Glomerular endothelial cell (primary cell): Measurements from ENCODE around the gene MACF1. TPM values are rescaled to one million over a fixed set of nuclear protein-coding genes. Genes with fewer than 3 reads are reported as not detected.

Experiments
- DNase-seq: peaks from one replicate; pipeline ENCODE4 v3.0.0-alpha.2; 2011; ENCODE audit warnings: low read depth, low spot score; ENCODE audit errors: extremely low read depth
- total RNA-seq: library from RNA; depleted of rRNA; stranded (reverse); fragments of >200 nt; gene quantifications from 2 replicates; pipeline ENCODE4 v1.2.3, GENCODE V29; 2015

The MACF1 gene
- total RNA-seq, 1 donor from 2014 or later, result 612 TPM

DNA sequence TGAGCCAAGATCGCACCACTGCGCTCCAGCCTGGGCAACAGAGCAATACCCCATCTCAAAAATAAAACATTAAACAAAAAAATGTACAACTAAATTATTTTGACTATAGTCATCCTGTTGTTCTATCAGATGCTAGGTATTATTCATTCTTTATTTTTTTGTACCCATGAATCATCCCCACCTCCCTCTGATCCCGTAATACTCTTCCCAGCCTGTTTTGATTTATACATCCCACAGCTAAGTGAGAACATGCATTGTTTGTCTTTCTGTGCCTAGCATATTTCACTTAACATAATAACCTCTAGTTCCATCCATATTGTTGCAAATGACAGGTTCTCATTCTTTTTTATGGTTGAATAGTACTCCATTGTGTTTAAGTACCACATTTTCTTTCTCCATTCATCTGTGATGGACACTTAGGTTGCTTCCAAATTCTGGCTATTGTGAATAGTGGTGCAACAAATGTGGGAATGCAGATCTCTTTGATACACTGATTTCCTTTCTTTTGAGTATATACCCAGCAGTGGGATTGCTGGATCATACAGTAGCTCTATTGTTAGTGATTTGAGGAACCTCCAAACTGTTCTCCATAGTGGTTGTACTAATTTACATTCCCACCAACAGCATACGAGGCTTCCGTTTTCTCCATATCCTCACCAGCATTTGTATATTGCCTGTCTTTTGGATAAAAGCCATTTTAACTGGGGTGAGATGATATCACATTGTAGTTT lies 84.4 kb downstream of the MACF1 start:
- DNase-seq, result no peak

- DNase-seq, result no peak
Observed at GRCh38 chr1:39292401-39292800, 87.9 kb downstream of the MACF1 start.

GRCh38 chr1:39293375-39294070 lies 89.0 kb downstream of the MACF1 start:
- no peak for DNase-seq

DNA sequence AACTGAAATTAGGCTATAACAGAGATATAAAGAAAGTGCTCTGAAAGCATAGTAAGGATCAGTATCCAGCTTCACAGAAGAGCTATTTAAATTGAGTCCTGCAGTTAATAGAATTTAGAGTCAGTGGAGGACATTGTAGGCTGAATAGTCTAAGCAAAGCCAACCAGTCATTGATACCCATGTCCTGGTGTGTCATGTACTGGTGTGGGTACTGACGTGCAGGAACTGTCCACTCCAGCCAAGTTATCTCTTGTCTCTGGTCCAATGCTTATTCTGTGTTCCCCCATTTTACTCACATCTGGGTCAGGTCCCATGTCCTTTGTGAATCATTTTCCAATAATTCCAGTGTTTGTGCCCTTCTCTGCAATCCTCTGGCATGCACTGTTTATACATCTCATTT lies 90.0 kb downstream of the MACF1 start:
- no peak for DNase-seq

GRCh38 chr1:39295901-39296300 lies 91.4 kb downstream of the MACF1 start:
- no peak for DNase-seq

DNA sequence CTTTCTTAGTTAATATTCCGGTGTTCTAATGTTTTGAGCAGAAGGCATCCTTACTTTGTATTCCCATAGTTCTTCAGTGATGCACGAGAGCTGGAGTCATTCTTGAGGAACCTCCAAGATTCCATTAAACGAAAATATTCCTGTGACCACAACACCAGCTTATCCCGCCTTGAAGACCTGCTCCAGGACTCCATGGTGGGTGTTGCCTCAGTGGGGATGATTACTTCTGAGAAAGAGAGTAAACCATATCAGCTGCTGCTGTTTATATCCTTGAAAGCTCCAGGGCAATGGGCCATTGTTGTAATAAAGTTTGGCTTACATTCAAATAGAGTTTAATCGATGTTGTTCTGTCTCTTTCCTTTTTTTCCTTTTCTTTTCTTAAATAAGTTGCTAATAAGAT lies 93.1 kb downstream of the MACF1 start:
- no peak for DNase-seq

- no peak for DNase-seq
Observed at GRCh38 chr1:39301606-39302005, 97.1 kb downstream of the MACF1 start.

DNA sequence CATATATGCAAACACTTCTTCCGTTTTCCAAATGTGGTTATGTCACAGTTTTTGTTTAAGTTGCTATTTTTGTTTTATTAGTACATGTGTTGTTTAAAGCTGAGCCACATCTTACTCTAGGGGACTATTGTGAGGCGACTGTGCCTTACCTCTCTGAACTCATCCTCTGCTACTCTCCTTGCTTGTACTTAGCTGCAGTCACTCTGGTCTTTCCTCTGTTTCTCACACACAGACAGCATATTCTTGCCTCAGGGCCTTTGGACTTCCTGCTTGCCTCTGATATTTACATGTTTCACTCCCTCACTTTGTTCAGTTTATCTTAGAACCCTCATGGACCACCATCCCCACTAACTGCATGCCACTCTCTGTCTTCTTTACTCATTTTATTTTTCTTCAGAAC lies 101.1 kb downstream of the MACF1 start:
- DNase-seq, result no peak

DNA sequence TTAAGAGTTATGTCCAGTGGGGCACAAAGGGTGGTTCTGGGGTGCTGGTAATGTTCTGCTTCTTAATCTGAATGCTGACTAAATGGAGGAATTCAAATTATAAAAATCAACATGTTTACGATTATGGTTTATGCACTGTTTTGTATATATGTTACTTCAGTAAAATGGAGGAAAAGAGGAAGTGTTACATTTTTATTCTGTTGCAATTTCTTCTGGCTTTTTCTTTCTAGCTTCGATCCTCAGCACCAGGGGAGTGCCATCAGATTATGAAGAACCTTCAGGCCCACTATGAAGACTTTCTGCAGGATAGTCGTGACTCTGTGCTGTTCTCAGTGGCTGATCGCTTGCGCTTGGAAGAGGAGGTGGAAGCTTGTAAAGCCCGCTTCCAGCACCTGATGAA lies 105.5 kb downstream of the MACF1 start:
- no peak for DNase-seq

DNA sequence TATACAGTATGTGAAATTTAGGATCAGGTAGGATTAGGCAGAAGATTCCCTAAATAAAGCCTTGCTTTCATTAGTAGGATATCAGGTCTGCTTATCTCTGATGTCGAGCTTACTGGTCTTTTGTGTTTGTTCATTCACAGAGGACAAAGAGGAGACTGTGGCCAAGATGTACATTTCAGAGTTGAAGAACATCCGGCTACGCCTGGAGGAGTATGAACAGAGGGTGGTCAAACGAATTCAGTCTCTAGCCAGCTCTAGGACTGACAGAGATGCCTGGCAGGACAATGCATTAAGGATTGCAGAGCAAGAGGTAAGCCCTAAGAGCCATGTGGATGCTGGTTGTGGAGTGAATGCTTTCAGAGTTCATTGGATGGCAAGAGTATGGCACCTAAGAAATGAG lies 106.2 kb downstream of the MACF1 start:
- DNase-seq, result no peak

GRCh38 chr1:39317111-39317510 lies 112.6 kb downstream of the MACF1 start:
- no peak for DNase-seq

DNA sequence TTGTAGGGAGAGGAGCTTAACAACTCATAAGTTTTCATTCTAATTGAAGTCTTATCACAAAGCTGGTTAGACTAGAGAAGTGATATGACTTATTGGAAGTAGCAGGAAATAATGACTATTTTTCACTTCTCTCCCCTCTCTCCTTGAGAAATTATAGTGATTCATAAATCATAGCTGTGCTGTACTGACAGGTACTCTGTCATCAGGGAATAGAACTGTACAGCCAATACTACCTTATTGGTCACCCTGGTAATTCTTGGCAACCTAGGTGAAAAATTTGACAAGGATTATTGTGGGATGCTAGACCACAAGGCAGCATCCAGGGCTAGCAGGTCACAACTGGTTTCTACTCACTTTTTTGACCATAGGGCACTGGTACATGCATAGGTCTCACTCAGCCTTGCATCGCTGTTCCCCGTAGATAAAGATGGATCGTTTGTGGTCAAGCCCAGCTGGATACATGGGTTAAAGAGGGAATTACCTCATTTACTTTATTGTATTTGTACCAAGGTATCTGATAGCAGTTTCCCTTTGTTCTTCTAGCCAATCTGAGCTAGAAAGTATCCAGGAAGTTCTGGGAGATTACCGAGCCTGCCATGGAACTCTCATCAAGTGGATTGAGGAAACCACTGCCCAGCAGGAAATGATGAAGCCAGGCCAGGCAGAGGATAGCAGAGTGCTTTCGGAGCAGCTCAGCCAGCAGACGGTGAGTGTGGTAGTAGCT lies 113.6 kb downstream of the MACF1 start:
- DNase-seq, result peak; percentile 77

- DNase-seq, result no peak
Observed at GRCh38 chr1:39321979-39322378, 117.5 kb downstream of the MACF1 start.

DNA sequence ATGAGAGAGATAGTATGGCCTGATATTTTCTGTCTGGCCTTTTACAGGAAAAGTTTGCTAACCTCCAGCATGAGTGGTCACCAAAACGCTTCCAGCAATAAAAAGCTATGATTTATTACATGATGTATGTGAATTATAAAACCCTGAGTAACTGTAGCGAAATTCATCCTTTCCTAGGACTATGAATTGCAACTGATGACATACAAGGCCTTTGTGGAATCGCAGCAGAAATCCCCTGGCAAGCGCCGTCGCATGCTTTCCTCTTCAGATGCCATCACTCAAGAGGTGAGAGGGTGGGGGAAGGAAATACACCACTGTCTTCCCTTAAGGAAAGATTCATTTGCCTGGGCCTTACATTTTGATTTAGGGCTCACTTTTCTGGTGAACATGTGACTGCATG lies 117.9 kb downstream of the MACF1 start:
- DNase-seq, result no peak

GRCh38 chr1:39324888-39325287 lies 120.4 kb downstream of the MACF1 start:
- no peak for DNase-seq

- no peak for DNase-seq
Observed at GRCh38 chr1:39326836-39327235, 122.3 kb downstream of the MACF1 start.

- no peak for DNase-seq
Observed at GRCh38 chr1:39328095-39328494, 123.6 kb downstream of the MACF1 start.

DNA sequence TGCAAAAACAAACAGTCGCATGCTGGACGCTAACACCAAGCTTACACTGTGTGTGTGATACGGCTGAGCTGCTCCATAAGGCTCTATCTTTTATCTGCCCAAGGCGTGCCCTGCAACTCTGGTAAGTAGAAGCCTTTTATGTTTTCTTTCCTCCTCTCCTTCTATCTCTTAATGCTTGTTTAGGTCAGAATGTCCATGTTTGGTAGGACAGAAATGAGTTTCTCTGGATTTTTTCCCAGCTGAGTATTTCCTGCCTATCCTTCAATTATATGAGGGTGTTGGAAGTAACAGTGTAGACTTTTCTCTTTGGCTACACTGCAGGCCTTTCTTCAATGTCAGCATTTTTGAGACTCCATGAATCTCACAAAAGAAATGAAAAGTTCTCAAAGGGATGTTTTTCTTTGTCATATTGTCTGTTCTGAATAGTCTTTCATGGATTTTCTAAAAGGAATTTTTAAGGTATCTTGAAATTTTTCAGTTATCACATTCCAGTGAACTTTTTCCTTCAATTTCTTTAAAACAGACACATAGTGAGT lies 124.2 kb downstream of the MACF1 start:
- no peak for DNase-seq

GRCh38 chr1:39331647-39332046 lies 127.2 kb downstream of the MACF1 start:
- no peak for DNase-seq

DNA sequence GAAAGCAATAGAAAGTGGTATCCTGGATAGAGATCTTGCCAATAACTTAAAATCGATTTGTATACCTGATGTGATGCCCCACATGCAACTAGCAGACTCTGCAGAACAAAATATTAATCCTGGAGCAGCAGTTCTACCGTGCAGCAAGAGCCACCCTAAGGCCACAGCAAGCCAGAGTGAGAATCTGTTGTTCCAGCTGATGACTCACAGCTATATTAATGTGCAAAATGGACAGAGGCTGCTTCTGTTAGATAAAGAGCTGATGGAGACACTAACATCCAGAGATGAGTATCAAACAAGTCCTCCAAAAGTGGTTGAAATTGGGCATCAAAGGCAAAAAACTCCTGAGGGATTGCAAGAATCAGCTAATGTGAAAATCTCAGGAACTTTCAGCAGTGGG lies 127.8 kb downstream of the MACF1 start:
- no peak for DNase-seq

DNA sequence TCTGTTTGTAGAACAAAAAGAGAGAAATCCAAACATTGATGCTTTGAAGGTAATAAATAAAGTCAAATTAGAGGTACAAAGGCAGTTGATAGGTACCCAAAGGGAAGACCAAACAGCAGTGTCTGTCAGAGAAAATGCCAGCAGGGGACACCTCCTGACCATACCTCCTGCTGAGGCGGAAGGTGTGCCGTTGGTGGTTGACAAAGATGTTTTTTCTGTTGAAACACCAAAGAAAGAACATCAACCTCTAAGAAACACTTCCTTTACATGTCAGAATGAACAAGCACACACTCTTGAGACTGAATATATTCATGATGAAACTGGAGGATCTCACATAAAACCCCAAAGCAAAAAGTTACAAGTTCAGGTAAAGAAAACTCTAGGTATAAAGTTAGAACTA lies 128.3 kb downstream of the MACF1 start:
- no peak for DNase-seq

- DNase-seq, result no peak
Observed at GRCh38 chr1:39333296-39333695, 128.8 kb downstream of the MACF1 start.
